ENCODE results near the gene TMEM270.
"Not testable (repeated sequence)": the region's sequence is repeated elsewhere in the genome, so short reads cannot be mapped to it uniquely, and the experiment has no call there.

The TMEM270 gene

DNA sequence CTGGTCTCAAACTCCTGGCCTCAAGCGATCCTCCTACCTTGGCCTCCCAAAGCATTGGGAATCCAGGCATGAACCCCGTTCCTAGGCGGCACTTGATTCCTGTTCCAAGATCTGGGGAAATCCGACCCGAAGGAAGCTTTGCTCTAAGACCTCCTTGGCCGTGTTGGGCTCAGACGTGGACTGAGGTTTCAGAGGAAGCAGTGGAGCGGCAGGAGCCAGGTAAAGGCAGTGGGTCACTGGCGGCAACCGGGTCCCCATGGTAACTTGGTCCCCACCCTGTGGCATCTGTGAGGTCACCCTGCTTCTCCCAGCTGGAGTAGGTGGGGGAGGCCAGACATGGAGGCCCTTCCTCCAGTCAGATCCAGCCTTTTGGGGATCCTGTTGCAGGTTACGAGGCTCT, at the start of gene TMEM270:
TMEM270 (plus strand) TSS at position 301 of the 400 bp plus-strand sequence; CDS start at position 337, 36 bp downstream.
- DNase-seq: no peak
- in situ Hi-C loops (cut with MboI; ENCODE audit: low pct_unique_long_range_greater_than_20kb, low sequenced_read_pairs): loop anchor here (25.0 kb wide), 1 partner anchor 326 kb away; no protein-coding TSS in a partner anchor

- DNase-seq: peak; percentile 65
- in situ Hi-C loops (cut with MboI; ENCODE audit: low pct_unique_long_range_greater_than_20kb, low sequenced_read_pairs): no loop called here
These were observed 49.2 kb upstream of the TMEM270 start for GRCh38 chr7:73811760-73812168.

DNA sequence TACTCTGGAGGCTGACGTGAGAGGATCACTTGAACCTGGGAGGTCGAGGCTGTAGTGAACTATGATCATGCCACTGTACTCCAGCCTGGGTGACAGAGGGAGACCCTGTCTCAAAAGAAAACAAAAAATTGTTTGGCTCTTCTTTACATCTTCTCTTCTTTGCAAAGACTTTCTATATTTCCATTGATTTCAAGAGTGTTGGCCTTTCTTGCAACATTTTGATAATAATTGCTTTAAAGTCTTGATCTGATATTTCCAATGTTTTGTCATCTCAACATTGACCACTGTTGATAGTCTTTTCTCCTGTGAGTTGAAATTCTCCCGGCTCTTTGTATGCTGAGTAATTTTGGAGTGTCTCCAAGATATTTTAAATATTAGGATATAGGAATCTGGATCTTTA, 48.0 kb upstream of the TMEM270 start:
- DNase-seq: no peak
- in situ Hi-C loops (cut with MboI; ENCODE audit: low pct_unique_long_range_greater_than_20kb, low sequenced_read_pairs): no loop called here

- in situ Hi-C loops (cut with MboI; ENCODE audit: low pct_unique_long_range_greater_than_20kb, low sequenced_read_pairs): no loop called here
- no peak for DNase-seq
These were observed 45.5 kb upstream of the TMEM270 start for GRCh38 chr7:73815436-73815835.

DNA sequence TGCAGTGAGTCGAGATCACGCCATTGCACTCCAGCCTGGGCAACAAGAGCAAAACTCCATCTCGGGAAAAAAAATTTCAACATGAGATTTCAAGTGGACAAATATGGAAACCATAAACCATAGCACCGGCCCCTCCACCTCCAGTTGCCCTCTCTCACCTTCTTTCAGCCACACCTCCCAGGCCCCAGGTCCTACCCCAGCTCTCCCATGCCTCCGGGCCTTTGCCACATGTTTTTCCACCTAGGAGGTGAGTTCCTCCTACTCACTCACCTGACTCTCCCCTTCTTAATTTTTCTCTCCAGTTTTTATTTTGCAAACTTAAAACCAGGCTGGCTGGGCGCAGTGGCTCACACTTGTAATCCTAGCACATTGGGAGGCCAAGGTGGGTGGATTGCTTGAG, 43.8 kb upstream of the TMEM270 start:
- in situ Hi-C loops (cut with MboI; ENCODE audit: low pct_unique_long_range_greater_than_20kb, low sequenced_read_pairs): no loop called here
- no peak for DNase-seq

- in situ Hi-C loops (cut with MboI; ENCODE audit: low pct_unique_long_range_greater_than_20kb, low sequenced_read_pairs): no loop called here
- no peak for DNase-seq
These were observed 40.9 kb upstream of the TMEM270 start for GRCh38 chr7:73820013-73820412.

DNA sequence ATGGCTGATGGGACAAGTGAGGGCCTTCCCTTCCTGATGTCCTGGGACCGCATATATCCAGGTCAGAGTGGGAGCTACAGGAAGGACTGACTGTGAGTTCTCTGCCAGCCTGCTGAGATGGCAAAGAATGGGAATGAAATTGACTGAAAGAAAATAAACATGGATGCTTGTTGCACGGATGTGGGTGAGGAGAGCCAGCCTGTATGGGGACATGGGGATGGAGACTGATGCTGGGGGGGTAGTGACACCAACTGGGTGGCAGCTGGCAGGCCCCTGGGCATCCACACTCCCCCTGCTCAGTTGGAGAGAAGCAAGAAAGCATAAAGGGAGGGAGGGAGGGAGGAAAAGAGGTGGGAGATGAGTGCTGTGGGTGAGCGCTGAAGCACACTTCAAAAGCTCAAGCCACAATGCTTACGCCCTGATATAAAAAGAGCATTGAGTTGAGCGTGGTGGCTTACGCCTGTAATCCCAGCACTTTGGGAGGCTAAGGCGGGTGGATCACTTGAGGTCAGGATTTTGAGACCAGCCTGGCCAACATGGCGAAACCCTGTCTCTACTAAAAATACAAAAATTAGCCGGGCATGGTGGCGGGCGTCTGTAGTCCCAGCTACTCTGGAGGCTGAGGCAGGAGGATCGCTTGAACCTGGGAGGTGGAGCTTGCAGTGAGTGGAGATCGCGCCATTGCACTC, 39.2 kb upstream of the TMEM270 start:
- in situ Hi-C loops (cut with MboI; ENCODE audit: low pct_unique_long_range_greater_than_20kb, low sequenced_read_pairs): not testable (repeated sequence)

GRCh38 chr7:73822319-73823173, 38.4 kb upstream of the TMEM270 start:
- in situ Hi-C loops (cut with MboI; ENCODE audit: low pct_unique_long_range_greater_than_20kb, low sequenced_read_pairs): no loop called here
- DNase-seq: no peak

More for the DNA sequence above, 39.2 kb upstream of the TMEM270 start:
- not testable (repeated sequence) for DNase-seq

DNA sequence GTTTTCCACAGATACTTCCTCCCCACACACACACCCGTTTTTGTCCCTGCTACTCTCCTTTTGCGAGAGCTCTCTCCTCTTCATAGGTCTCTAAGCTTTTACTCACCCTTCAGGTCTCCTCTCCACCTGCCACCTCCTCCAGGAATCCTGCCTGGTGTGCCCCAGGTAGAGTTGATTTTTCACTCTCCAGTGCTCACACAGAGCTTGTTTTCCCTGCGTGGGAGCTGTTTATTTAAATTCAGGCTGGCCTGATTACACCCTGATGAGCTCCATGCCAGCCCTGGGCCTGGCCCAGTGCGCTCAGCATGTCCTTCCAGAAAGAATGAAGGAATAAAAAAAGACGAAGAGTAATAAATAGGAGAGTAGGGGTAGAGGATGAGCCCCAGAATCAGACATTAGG, 37.7 kb upstream of the TMEM270 start:
- in situ Hi-C loops (cut with MboI; ENCODE audit: low pct_unique_long_range_greater_than_20kb, low sequenced_read_pairs): no loop called here
- no peak for DNase-seq

DNA sequence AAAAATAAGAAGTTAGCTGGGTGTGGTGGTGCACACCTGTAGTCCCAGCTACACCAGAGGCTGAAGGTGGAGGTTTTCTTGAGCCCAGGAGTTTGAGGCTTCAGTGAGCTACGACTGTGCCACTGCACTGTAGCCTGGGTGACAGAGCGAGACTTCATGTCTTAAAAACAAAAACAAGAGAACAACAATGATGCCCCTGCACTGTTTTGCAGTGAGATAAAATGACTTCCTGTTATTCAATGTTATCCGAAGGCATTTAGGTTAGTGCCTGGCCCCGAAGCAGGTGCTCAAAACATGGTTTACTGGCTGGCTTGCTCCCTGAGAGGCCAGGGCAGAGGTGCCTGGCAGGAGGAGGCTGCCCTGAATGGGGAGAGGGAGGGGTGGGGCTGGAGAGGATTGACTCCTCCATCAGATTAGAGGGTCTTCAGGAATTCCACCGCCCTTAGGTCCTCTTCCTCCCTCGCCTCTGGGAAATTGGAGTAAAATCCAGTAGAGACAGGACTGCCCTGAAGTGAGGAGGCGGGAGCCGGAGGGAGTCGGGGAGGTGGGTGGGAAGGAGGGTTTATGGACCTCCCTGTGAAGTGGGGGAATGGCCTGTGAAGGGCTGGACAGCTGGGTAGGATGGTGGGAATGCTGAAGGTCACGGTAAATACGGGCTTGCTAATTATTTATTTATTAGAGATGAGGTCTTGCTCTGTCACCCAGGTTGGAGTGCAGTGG, 36.9 kb upstream of the TMEM270 start:
- in situ Hi-C loops (cut with MboI; ENCODE audit: low pct_unique_long_range_greater_than_20kb, low sequenced_read_pairs): no loop called here
- DNase-seq: no peak

- DNase-seq: no peak
- in situ Hi-C loops (cut with MboI; ENCODE audit: low pct_unique_long_range_greater_than_20kb, low sequenced_read_pairs): no loop called here
These were observed 36.0 kb upstream of the TMEM270 start for GRCh38 chr7:73824986-73825385.

DNA sequence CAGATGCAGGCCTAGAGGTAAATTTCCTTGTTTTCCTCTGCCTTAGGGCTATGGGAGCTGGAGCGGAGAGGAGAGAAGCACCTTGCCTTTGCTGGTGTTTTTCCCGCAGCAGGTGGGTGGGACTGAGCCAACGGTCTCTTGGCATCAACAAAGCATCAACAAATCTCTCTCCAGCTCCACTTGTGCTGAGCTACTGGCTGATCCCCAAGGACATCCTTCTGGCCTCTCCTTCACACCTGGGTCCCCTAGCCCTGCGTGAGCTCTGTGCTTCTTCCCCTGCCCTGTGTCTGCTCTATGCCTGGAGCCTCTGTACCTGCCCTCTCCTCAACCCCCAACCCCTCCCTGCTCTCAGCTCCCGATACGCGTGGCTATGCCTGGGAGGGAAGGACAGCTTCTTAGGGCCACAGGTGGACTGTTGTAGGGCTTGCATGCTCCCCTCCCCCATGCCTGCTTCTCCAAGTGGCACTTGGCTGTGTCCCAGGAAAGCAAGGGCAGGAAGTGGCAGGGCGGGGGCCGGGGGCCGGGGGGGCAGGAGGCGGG, 33.3 kb upstream of the TMEM270 start:
- in situ Hi-C loops (cut with MboI; ENCODE audit: low pct_unique_long_range_greater_than_20kb, low sequenced_read_pairs): no loop called here

DNA sequence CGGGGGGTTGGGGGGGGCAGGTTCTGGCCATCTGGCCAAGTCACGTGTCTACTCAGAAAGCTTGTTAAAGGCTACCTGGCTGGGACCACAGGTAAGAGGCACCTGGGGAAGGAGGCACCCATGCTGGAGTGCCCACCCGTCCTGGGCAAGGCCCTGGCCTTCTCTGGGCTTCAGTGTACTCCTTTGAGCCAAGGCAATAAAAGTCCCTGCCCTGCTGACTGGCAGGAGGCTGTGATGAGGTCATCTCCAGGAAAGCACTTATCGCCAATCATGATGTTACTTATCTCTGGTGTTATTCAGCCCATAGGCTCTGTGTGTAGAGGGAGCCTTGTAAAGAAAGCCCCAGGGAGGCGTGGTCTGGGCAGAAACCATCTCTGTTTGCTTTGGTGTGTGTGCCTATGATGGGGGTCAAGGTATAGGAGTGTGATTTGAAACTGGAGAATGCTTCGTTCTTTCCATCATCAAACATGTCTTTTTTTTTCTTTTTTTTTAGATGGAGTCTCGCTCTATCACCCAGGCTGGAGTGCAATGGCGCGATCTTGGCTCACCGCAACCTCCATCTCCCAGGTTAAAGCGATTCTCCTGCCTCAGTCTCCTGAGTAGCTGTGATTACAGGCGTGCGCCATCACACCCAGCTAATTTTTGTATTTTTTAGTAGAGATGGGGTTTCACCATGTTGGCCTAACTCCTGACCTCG, 32.7 kb upstream of the TMEM270 start:
- in situ Hi-C loops (cut with MboI; ENCODE audit: low pct_unique_long_range_greater_than_20kb, low sequenced_read_pairs): no loop called here
- peak; percentile 43 for DNase-seq

More for the DNA sequence above, 33.3 kb upstream of the TMEM270 start:
- DNase-seq: no peak

DNA sequence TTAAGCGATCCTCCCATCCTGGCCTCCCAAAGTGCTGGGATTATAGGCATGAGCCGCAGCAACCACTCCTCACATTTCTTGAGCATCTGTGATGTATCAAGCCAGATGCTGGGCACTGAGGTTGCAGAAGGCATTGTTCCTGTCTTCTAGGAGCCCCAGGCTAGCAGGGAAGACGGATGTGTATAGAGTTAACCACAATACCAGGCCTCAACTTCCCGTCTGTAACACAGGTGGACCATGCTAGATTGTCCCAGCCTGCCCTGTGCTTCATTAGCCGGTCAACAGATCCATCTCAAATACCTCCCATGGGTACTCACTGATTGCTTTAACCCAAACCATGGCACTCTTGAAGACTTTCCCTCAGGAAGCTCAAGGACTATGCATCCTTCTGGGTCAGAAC, 32.0 kb upstream of the TMEM270 start:
- no peak for DNase-seq

GRCh38 chr7:73829505-73829904, 31.5 kb upstream of the TMEM270 start:
- in situ Hi-C loops (cut with MboI; ENCODE audit: low pct_unique_long_range_greater_than_20kb, low sequenced_read_pairs): no loop called here
- DNase-seq: no peak

More for the DNA sequence above, 32.0 kb upstream of the TMEM270 start:
- in situ Hi-C loops (cut with MboI; ENCODE audit: low pct_unique_long_range_greater_than_20kb, low sequenced_read_pairs): no loop called here

DNA sequence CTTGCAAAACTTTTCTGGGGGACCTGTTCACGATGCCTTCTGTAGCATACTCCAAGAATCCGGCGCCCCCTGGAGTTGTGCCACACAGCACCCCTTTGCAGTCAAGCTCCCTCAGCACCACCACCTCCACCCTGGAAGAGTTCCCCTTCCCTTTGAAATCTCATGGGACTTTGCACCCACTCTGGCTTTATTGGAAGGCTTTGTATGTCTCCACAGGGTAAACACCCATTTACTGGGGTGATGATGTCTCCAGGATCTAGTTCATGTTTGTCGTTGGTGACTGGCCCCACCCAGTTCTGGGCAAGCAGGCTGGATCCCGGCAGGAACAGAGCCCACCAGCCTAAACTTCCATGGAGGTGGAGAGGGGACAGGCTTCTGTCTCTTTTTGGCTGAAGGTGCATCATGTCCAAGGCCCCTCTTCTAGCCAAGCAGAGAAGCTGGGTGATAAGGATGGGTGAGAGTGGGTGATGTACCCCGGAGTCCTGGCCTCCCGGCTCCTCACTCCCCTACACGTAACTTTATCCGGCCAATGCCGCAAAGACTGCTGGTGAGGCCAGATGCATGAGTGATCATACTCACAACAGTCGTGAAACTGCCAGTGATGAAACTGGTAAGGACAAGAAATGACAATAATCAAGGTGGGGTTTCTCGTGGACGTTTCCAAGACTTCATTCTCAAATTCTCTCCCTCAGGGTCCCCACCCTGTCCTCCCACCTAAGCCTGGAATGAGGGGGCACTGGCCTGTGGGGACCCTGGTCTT, 30.9 kb upstream of the TMEM270 start:
- in situ Hi-C loops (cut with MboI; ENCODE audit: low pct_unique_long_range_greater_than_20kb, low sequenced_read_pairs): no loop called here
- DNase-seq: no peak

GRCh38 chr7:73830681-73831583, 30.0 kb upstream of the TMEM270 start, which contains the start of gene CLDN4:
Gene CLDN4, plus strand, starts transcription at chr7:73830996. Its CDS starts 206 bp downstream, at chr7:73831202.
- in situ Hi-C loops (cut with MboI; ENCODE audit: low pct_unique_long_range_greater_than_20kb, low sequenced_read_pairs): no loop called here
- DNase-seq: no peak

Data from KBM-7 (cell line).